ENCODE data around the gene PRKCSH. TPM values are rescaled to one million over a fixed set of nuclear protein-coding genes. Genes with fewer than 3 reads are reported as not detected.
"Not testable (repeated sequence)": the region's sequence is repeated elsewhere in the genome, so short reads cannot be mapped to it uniquely, and the experiment has no call there.

The PRKCSH gene
- polyA plus RNA-seq, 12 donors, result 128 to 211 (median 169) TPM; not detected in 1

DNA sequence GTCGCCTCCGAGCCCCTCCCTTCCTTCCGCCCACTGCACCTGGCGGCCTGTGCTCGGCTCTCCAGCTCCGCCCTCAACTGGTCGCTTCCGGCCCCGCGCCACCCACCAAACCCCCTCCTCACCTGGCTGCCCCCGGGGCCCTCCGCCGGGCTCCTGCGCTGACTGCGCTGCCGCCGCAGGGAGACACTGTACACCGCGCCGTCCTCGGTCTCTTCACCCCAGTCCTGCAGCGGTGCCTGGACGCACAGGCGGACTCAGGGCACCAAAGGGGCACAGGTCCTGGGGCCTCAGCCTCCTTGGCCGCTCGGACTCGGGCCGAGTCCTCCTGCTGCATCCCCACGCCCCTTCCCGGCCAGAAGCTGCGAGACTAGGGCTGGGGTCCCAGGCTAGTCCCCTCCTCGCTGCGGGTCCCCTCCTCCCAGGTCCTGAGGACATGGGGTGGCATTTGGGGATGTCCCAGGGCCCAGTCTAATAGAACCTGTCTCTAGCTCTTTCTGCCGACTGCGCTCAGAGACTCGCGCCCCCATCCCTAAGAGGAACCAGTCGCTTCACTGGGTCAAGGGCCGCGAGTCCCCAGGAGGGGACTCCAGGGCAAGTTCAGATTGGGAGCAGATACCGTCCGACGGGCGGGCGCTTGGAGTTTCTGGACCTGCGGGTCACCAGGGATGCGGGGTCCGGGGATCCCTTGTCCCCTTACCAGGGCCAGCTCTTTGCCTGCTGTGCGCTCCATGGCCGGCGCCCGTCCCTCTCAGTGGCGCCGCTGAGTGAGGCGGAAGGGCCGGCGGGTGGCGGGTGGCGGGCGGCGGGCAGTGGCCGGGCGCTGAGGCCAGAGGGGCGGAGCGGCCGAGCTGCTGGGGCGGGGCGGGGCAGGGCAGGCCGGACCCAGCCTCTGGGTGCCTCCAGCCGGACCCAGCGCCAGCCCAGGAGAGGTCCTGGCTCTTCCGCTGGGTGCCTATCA lies 16.6 kb upstream of the PRKCSH start, which contains the start of gene RGL3:
RGL3 (minus strand) TSS at position 766 of the 958 bp plus-strand sequence; CDS start at position 730, 36 bp downstream.
- no peak for DNase-seq

DNA sequence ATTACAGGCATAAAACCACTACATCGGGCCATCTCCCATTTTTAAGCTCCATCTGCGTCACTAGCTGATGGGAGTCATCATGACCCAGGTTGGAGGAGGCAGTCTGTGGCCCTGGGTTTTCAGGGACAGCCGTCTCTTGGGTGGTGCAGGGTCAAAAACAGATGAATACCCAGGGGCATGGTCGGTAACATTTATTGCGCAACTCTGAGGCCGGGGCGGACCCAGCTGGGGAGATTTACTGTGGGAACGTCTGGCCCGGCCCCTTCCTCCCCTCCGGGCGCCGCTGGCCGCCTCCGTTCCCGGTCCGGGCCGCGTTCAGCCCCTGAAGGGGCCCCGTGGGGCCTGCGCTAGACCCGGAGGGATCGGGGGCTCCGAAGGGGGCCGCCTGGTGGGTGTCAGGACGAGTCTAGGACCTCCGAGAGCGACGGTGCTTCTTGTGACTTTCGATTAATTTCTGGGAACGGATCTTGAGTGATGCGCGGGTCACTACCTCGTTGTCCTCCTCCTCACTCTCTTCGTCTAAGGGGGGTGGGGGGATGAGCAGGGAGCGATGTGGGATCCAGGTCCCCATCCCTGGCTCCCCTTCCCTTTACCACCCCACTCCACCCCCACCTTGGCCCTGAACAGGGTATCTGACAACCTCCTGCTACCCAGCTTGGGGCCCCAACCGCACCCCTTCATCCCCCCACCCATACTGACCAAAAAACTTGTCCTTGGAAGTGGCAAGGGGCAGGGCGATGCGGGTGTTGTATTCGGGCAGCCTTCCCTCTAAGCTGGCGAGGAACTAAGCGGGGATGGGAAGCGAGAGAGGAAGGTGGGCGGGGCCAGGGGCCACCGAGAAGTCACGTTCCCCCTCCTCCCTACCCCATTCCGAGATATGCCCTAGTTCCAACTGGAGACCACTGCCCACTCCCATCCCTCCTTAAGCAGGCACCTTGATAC lies 14.7 kb upstream of the PRKCSH start:
- no peak for DNase-seq

DNA sequence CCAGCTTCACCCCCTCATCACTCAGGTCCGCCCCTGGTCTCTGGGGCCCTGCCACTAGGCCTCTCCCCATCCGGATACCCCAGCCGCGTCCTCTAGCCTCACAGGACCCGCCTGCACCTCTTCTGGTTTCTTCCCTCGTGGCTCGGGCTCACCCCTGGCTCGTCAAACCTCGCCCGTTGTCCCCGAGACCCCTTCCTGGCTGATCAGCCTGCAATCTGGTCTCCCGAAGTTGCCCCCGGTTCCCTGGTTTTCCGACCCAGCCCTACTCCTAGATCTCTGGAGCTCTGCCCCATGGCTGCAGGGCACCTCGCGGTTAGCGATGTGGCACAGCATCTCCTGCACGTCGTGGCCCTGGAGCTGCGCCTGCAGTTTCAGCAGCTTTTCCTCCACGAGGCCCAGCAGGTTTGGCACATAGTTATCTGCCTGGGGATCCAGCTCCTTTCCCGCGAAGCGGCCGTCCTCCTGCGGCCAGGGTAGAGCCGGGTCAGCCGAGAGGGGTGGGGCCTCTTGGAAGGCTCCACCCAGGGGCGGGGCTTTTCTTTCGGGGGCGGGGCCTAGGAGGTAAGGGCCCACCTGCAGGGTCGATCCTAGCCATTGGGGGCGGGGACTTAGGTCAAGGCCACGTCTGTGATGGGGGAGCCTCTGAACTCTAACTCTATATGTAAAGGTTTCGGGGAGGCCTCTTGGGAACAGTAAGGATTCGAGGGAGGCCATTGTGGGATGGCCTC lies 13.9 kb upstream of the PRKCSH start:
- no peak for DNase-seq

GRCh38 chr19:11422163-11423065 lies 13.0 kb upstream of the PRKCSH start:
- no peak for DNase-seq

DNA sequence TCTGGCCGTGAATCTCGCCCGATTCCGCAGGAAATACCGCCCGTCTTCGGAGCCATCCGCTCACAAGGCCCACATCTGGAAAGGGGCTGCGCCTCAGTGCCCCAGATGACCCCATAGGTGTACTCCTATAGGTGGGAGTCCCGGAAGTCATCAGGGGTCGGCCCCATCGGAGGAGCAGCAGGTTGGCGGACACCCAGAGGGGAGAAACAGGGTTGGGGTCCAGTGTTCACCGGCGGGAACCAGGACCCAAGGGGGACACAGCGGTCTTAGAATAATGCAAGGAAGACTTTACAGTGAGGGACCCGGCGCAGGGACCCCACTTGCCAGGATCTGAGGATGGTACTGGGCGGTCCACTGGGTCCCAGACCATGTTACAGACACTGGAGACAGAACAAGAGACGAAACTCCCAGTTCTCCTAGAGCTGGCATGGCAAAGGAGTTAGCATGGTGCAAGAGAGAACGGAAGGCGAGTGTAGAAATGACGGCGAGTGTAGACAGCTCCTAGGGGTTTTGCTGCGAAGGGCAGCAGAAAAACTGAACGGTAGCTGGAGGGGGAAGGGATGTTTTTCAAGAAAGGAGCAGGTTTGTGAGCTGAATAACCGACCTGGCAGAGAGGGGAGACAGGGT lies 12.2 kb upstream of the PRKCSH start:
- DNase-seq, result no peak

- no peak for DNase-seq
These were observed 11.6 kb upstream of the PRKCSH start for GRCh38 chr19:11423791-11424181.

- DNase-seq, result no peak
These were observed 9.5 kb upstream of the PRKCSH start for GRCh38 chr19:11425719-11426457.

- no peak for DNase-seq
These were observed 8.8 kb upstream of the PRKCSH start for GRCh38 chr19:11426656-11427055.

- DNase-seq, result not testable (repeated sequence)
These were observed 1.9 kb upstream of the PRKCSH start for GRCh38 chr19:11433526-11433925.

DNA sequence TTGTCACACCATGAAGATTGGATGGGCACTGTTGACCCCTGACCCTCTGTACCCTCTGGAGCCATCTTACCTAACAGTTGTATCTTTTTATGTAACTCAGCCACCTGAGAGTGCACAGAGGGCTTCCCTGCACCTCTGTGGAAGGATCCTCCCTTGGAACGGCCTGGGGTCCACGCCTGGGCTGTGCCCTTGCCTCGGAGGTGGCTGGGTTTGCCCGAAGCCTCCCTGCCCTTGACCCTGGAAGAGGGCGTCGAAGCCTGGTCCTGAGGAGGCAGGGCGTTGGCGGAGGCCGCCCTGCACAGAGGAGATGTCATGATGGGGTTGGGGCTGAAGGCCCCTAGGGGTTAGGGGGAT lies 755 bp upstream of the PRKCSH start:
- DNase-seq, result no peak

DNA sequence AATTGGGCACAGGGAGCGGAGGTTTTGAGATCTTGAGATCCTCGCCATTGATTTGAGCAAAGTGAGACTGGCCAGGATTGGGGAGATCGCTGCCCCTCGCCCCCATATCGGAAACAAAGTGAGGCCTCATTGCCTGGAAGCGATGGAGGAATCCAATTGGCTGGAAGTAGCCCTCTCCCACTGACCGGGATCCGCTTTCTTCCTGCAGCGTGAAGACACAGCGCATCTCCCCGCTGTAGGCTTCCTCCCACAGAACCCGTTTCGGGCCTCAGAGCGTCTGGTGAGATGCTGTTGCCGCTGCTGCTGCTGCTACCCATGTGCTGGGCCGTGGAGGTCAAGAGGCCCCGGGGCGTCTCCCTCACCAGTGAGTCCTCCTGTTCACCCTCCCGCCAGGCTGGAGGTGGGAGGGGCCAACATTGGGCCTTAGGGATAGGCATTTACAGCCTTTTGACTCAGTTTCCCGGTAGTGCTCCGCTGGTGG lies 438 bp downstream of the PRKCSH start:
- no peak for DNase-seq

- DNase-seq, result no peak
These were observed 2.5 kb downstream of the PRKCSH start for GRCh38 chr19:11437955-11438354.

DNA sequence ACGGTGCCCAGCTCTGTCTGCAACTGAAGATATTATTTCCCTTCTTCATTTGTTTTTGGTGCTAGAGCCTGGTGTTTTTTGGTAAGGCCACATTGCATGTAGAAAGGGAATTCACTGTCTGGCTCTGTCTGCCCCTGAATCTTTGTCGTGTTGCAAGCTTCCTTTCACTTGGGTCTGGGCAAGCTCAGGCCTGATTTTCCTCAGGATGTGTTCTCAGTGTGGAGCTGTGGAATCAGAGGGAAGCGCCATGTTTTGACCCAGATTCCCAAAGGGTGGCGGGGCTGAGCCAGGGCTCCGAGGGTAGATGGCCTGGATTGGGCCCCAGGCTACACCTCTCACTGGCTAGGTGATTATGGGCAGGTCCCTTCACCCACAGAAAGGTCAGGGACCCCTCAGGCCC lies 8.6 kb downstream of the PRKCSH start:
- no peak for DNase-seq

DNA sequence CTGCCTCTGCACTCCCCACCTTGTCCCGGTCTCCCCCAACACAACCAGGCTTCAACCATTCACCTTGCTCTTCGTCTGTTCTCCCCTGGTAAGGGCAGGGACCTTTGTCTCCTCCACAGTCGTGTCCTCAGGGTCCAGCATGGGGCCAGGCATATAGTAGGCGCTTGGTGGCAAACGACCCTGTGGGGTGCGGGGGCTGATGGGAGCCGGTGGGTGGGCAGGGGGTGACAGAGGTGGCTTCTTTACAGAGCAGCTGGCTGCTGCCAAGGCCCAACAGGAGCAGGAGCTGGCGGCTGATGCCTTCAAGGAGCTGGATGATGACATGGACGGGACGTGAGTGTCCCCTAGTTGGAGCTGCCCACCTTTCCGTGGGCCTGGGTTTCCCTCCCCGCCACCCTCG lies 9.7 kb downstream of the PRKCSH start:
- no peak for DNase-seq

- no peak for DNase-seq
These were observed 10.8 kb downstream of the PRKCSH start for GRCh38 chr19:11446271-11446651.

DNA sequence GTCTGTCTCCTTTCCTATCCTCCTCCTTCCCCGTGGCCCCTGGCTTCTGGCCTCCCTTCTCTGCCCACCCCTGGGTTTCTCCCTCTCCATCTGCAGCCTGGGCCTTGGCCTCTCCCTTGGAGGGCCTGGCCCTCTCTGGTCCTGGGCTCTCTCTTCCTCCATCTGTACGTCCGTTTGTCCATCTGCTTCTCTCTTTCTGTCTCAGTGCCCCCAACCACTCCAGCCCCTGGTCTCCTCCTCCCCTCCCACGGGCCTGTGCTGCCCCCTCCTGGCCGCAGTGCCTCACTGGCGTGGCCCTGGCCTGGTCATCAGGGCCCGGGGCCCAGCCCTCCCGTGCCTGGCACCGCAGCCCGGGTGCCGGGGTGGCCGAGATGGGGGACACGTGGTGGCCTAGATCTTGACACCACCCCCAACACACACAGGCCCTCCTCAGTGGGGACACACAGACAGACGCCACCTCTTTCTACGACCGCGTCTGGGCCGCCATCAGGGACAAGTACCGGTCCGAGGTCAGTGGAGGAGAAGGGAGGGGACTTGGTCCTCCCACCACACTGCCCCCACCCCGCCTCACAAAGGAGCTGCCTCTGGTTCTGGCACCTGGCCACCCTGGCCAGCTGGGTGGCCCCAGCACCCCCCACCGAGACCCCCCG lies 11.3 kb downstream of the PRKCSH start:
- DNase-seq, result no peak

- DNase-seq, result no peak
These were observed 12.2 kb downstream of the PRKCSH start for GRCh38 chr19:11447347-11448262.

- no peak for DNase-seq
These were observed 13.0 kb downstream of the PRKCSH start for GRCh38 chr19:11448410-11448809.
